ENCODE data around the gene PPP1R15B.

DNA sequence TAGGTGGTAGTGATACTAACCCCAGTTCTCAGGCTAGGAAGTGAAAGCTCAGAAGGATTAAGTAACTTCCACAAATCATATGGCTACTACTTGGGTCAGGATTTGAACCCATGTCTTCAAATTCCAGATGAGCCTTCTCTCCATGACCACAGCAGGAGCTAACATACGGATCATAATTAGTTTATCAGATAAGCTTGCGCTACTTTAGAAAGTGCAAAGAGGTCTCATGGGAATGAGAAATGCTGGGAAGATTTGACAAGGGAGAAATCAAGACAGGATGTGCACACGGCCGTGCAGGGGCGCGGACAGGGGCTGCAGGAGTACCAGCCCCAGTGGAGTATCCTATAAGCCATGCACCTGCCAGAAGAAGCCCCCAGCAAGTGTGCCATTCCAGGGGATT, 57.0 kb downstream of the PPP1R15B start:
- TF ChIP-seq POLR2A (IDR thresholded peaks at IDR 0.05; ENCODE audit: borderline replicate concordance, extremely low read depth, insufficient read depth, insufficient read length), result no peak
- TF ChIP-seq CTCF (IDR thresholded peaks at IDR 0.05 in 2 of 3, conservative IDR thresholded peaks at IDR 0.05 in 1 of 3; ENCODE audit: borderline replicate concordance in 1 of 3, insufficient read depth in 1 of 3, low read depth in 2 of 3, low read length in 2 of 3), result no peak
- no peak for TF ChIP-seq EGR1 (IDR thresholded peaks at IDR 0.05; ENCODE audit: low read depth)
- no peak for TF ChIP-seq EZH2phosphoT487 (IDR thresholded peaks at IDR 0.05; ENCODE audit: borderline replicate concordance)
- no peak for TF ChIP-seq EZH2 (IDR thresholded peaks at IDR 0.05)

All from HCT116 (cell line).